Stimulated activated CD4-positive, alpha-beta T cell treated with anti-CD3 and anti-CD28 coated beads, TNF-alpha, amount 100 ng/mL, for 4 hours (primary cell): ENCODE data around the gene L3MBTL4.

Source experiments
- DNase-seq, 3 experiments: peaks; one replicate each; pipeline ENCODE4 v3.0.0-alpha.2; 2020; ENCODE audit warnings: low read depth in 3 of 3

L3MBTL4 gene

DNA sequence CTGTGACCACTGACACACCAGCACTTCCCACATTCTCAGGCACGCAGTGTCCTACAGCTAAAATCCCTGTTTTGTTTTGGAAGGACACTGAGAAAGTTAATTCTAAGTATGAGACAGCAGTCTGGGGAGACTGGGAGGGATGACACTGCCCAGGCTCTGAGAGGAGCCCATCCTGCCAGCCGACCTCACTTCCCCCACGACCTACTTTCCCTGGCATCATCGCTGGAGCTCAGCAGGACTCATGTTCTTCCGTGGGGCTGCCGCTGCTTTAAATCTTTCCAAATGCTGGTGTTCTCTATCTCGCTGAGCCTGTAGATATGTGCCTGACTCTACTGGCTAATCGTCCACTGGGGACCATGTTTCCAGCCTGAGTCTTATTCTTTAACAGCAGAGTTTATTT is 450.6 kb downstream of the L3MBTL4 start:
- DNase-seq = no peak

DNA sequence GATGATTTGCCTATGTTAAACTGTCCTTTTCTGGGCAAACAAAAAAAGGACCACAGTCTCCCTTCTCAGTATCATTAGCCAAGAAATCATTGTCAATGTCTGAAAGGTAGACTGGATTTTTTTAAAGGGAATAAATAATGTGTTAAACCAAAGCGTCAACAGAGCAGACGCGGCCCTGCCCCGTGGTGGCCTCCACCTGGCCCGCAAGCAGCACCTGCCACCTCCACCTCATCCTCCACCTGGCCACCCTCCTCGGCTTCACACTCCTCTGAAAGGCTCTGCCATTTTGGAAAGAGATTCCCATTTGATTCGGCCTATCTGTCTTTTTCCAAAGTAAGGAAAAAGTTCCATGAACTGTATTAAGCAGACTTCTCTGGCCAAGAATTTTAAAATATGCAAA is 451.4 kb downstream of the L3MBTL4 start:
- DNase-seq = no peak

DNA sequence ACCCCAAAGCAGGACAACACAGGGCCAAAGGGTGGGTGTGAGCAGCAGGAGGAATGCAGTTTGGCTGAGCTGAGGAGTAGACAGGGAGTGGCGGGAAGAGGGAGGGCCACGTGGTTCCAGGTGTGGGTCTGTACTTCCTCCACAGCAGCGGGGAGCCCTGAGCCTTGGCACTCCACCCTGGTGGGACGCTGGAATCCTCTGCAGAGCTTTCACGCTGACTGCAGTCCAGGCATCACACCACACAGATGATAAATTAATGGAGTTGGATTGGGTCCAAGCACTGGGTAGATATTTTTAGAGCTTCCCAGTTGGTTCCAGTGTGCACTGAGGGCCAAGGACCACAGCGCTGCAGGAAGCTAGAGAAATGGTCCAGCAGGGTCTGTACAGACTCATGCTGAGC is 452.3 kb downstream of the L3MBTL4 start:
- DNase-seq = no peak

- DNase-seq = no peak
Observed at GRCh38 chr18:5961828-5962150, 452.9 kb downstream of the L3MBTL4 start.

DNA sequence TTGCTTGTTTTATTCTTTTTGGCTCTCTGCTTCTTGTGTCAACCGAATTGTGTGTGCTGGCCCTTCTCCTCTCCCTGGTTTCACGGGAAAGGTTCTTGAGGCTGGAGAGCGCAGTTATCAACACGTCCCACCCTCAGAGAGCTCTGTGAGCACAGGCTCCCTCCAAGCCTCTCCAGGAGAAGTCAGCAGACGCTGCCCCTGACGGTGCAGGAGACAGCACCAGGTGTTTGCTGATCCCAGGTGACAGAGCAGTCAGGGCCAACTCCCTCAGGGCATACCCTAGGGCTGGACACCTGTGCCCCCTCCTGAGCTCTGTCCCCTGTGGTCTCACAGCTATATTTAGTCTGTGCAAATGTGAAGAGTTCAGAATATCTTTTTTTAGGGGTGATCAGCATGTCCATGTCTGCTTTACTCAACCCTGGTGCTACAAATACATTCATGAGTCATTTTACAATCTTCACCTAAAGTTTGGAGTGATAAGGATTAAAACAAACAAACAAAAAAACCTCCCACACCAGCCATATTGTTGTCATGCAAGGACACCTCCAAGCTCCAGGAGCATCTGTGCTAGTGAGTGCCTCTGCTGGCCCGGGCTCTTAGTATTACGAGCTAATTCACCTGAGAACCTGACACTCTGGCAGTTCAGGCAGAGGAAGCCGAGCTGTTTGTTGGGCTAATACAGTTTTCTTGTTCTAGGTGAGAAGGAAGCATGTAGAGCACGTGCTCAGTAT is 453.4 kb downstream of the L3MBTL4 start:
- no peak for DNase-seq

DNA sequence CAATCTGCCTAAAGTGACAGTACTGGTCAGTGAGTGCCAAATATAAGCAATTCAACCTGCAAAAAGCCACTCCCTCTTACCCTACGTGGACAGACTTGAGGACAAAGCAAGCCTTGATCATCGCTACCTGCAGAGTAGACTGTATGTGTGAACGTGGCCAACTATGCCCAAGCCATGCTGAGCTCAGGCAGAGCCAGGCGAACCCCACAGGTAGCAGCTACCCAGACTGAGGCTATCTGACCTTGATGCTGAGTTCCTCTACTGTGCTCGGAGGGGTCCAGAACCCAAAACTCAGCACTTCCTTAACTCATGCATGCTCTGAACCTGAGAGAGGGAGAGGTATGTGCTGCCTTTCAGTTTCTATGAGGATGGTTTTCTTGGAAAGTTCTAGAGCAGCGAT is 455.9 kb downstream of the L3MBTL4 start:
- no peak for DNase-seq

GRCh38 chr18:5955861-5956260 is 458.9 kb downstream of the L3MBTL4 start:
- no peak for DNase-seq

DNA sequence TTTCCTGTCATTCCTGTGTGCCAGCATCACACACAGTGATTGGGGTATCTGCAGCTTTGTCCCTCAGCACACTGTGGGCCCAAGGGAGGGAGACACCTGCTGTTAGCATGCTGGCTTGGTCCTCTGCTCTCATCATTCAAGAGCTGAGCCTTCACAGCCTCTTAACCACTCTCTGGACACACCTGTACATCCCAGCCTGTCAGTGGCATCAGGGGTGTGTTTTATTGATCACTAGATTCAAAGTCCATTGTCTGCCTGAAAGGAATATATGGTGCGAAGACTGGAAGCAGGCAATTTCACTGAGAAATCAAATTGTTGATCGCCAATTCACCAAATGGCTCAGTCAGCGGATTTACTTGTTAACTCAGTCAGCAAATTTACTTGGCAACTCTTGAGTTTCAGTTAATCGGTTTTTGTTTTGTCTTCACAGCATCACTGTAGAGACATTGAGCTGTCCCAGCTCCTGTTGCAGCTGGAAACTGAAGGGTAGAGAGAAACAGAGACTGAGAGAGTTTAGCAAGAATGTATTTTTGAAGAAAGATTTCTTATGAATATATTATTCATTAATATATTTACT is 463.1 kb downstream of the L3MBTL4 start:
- no peak for DNase-seq

GRCh38 chr18:5948781-5949180 is 465.9 kb downstream of the L3MBTL4 start:
- no peak for DNase-seq

- DNase-seq = no peak
Observed at GRCh38 chr18:5948237-5948636, 466.5 kb downstream of the L3MBTL4 start.

DNA sequence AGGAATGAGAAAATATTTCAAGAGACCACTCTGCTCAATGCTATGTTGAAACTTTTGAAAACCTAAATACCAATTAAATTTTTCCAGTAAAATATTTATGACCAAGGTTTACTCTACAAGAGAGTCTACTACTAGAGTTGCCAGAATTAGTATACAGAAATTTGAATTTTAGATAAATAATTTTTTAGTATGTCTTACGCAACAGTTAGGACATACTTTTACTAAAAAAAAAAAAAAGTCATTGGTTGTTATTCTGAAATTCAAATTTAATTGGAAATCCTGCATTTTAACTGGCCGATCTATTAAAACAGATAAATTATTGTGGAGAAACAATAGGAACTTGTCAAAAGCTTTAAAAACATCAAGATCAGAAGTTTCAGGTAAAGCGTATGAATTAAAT is 470.3 kb downstream of the L3MBTL4 start:
- DNase-seq = no peak

GRCh38 chr18:5943514-5943913 is 471.2 kb downstream of the L3MBTL4 start:
- DNase-seq = no peak

GRCh38 chr18:5942591-5942990 is 472.1 kb downstream of the L3MBTL4 start:
- no peak for DNase-seq

- DNase-seq = no peak
Observed at GRCh38 chr18:5941890-5942289, 472.8 kb downstream of the L3MBTL4 start.

DNA sequence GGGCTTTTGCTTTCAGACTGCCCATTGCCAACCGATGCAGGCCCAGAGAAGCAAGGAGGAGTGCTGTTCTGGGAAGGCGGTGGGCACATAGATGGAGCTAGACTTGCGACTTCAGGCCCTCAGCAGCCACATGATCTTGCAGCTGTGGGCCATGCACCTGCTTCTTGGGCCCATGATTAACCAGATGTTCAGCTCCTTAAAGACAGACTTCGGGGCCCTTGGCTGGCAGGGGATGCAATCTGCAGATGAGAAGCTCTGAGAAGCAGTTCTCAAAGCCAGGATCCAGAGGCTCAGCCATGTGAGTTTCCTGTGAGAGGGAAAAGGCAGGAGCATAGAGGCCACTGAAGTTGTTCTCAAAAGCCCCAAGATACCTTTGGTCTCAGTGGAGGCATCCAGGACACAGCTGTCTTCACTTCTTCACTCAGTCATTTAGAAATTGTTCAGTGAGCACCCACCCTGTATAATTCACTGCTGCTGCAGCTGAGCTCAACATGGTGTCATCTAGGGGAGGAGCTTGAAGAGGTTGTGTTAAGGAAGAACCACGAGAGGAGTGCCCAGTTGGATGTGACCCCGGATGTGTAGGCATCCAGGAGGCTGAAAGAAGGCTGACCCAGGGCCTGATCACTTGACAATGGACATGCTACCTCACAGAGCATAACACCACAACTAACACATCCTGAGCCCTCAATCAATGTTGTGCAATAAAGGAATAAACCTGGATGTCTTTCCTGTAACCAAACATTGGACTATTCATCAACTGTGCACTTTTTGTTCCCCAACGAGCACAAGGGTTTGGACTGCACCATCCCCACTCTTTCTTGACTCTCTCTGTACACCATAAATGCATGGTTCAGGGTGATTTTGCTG is 474.7 kb downstream of the L3MBTL4 start:
- no peak for DNase-seq

DNA sequence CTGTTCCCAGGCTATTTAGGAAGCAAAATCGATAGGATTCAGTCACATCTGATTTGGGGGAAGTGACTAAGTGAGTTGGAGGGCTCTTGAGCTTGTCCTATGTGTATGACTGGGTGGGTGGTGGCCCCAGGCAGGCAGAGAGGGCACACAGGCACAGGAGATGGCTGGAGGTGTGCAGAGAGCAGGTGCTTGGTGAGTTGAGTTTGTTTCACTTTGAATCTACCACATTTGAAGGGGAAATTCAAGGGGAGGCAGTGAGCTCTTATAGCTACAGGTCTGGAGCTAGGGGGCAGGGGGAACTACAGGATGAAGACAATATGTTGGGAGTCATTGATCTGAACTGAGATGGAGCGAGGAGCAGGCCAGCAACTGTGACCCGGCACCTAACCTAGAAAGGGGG is 476.9 kb downstream of the L3MBTL4 start:
- DNase-seq = no peak

- no peak for DNase-seq
Observed at GRCh38 chr18:5937121-5937520, 477.6 kb downstream of the L3MBTL4 start.

DNA sequence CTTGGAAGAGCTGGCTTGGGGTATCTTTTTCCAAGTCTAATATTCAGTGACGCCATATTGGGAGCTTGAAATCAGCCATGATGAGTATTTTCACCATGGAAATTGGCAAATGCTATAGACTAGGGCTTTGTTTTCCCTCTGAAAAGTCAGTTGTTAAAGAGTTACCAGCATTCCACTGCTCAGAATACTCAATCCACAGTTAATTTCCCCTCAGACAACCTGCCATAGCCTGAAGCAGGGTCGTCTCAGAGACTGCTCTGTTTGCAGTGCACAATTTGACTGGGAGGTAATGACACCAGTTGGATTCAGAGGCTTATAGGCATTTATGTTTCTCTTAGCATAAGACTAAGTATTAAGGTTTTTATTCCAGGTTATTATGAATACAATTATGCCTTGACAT is 483.9 kb downstream of the L3MBTL4 start:
- DNase-seq = no peak

- no peak for DNase-seq
Observed at GRCh38 chr18:5918205-5918858, 496.4 kb downstream of the L3MBTL4 start.

DNA sequence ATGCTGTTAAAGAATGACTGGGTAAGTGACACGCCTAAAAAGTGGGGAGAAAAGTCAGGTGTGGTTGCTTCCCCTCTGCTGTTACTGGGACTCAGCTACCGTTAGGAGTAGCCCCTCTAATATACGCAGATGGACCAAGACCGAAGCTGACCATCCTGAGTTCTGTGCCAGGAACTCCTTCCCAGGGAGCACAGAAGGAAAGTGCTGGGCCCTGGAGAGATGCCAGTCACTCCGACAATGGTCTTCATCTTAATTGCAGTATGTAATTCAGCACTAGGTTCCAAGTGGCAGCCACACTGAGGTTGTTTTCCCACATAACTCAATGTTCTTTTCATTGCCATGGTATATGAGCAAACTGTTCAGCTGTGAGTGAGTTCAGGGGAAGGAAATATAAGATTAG is 499.8 kb downstream of the L3MBTL4 start:
- no peak for DNase-seq

GRCh38 chr18:5914016-5914415 is 500.7 kb downstream of the L3MBTL4 start:
- no peak for DNase-seq

- DNase-seq = no peak
Observed at GRCh38 chr18:5912566-5912965, 502.1 kb downstream of the L3MBTL4 start.

DNA sequence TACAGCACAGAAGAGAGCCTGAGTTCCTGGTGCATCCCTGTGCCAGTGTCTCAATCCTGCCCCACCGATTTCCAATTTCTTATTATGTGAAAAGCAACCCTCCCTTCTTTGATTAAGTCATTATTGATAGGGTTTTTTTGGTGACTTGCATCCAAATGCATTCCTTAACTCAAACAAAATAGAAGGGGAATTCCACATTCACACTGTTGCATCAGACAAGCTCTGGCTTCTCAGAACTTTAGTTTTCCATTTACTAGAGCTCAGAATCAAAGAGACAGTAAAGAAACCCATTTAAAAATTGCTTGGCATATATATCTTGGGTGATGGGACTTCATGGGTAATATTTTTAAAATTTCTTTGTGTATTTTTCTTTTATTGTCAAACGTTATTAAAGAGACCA is 505.6 kb downstream of the L3MBTL4 start:
- no peak for DNase-seq
